GM23338 (cell line): ENCODE data around the gene GLRA2. TPM values are rescaled to one million over a fixed set of nuclear protein-coding genes. Genes with fewer than 3 reads are reported as not detected.

Experiments used
- ATAC-seq: fragments of 200-7000 bp; cut with Tn5 transposase; 3 replicates; pipeline ENCODE4 v1.9.1; 2020
- DNase-seq: peaks from one replicate; pipeline ENCODE4 v3.0.0-alpha.2; 2015; ENCODE audit warnings: low spot score
- H2AFZ ChIP-seq: fragments of 200-600 bp; sonication (generic); 2 replicates; pipeline ENCODE4 v1.8.0; 2016; ENCODE audit warnings: antibody characterized with exemption, mild to moderate bottlenecking, moderate library complexity
- H3F3A ChIP-seq: fragments of 200-600 bp; sonication (generic); replicated peaks from 2 replicates; pipeline ENCODE4 v1.8.0; 2017; ENCODE audit warnings: antibody characterized with exemption, mixed run types, low read depth
- H3K27ac ChIP-seq: fragments of 200-600 bp; sonication (generic); 2 replicates; pipeline ENCODE4 v1.6.1; 2016; ENCODE audit warnings: low read depth
- H3K27me3 ChIP-seq: fragments of 200-600 bp; sonication (generic); 2 replicates; pipeline ENCODE4 v1.8.0; 2016; ENCODE audit warnings: mild to moderate bottlenecking, mixed run types, moderate library complexity; ENCODE audit not compliant: insufficient read depth
- H3K36me3 ChIP-seq: fragments of 200-600 bp; sonication (generic); 2 replicates; pipeline ENCODE4 v1.8.0; 2016; ENCODE audit warnings: mild to moderate bottlenecking; ENCODE audit not compliant: insufficient read depth
- H3K4me1 ChIP-seq: fragments of 200-600 bp; sonication (generic); 2 replicates; pipeline ENCODE4 v1.8.0; 2016; ENCODE audit warnings: mild to moderate bottlenecking, moderate library complexity; ENCODE audit not compliant: insufficient read depth
- H3K4me2 ChIP-seq: fragments of 200-600 bp; sonication (generic); 2 replicates; pipeline ENCODE4 v1.7.1; 2017; ENCODE audit warnings: mixed run types
- H3K4me3 ChIP-seq: fragments of 200-600 bp; sonication (generic); 2 replicates; pipeline ENCODE4 v1.6.1; 2016; ENCODE audit warnings: mixed run types
- H3K79me2 ChIP-seq: fragments of 200-600 bp; sonication (generic); replicated peaks from 2 replicates; pipeline ENCODE4 v1.8.0; 2017; ENCODE audit warnings: mild to moderate bottlenecking; ENCODE audit not compliant: insufficient read depth
- H3K9me2 ChIP-seq: fragments of 200-600 bp; sonication (generic); 2 replicates; pipeline ENCODE4 v1.8.0; 2017; ENCODE audit not compliant: insufficient read depth
- H4K20me1 ChIP-seq: fragments of 200-600 bp; sonication (generic); replicated peaks from 2 replicates; pipeline ENCODE4 v1.8.0; 2017; ENCODE audit warnings: mild to moderate bottlenecking; ENCODE audit not compliant: insufficient read depth
- H3K27ac Mint-ChIP-seq: 2 replicates; pipeline ENCODE4 v1.8.0; 2020; ENCODE audit warnings: inconsistent platforms, mild to moderate bottlenecking, moderate library complexity, mixed read lengths
- H3K27me3 Mint-ChIP-seq: 3 replicates; pipeline ENCODE4 v1.8.0; 2022; ENCODE audit warnings: low read depth, mild to moderate bottlenecking, moderate library complexity, mixed read lengths, inconsistent platforms; ENCODE audit not compliant: insufficient read depth, poor library complexity
- H3K36me3 Mint-ChIP-seq: 3 replicates; pipeline ENCODE4 v1.8.0; 2021; ENCODE audit warnings: low read depth, mild to moderate bottlenecking, inconsistent platforms, moderate library complexity, mixed read lengths
- H3K4me1 Mint-ChIP-seq: 3 replicates; pipeline ENCODE4 v1.8.0; 2020; ENCODE audit warnings: mild to moderate bottlenecking, inconsistent platforms, mixed read lengths
- H3K4me3 Mint-ChIP-seq: 3 replicates; pipeline ENCODE4 v1.8.0; 2021; ENCODE audit warnings: moderate library complexity, mild to moderate bottlenecking, inconsistent platforms, mixed read lengths
- H3K9me3 Mint-ChIP-seq: 3 replicates; pipeline ENCODE4 v1.8.0; 2020; ENCODE audit warnings: moderate library complexity, mild to moderate bottlenecking, inconsistent platforms, mixed read lengths
- CREB1 ChIP-seq: fragments of 250-450 bp; sonication (Bioruptor Pico); IDR thresholded peaks from 2 replicates; pipeline ENCODE4 v1.5.0; 2020; ENCODE audit warnings: low read depth, mild to moderate bottlenecking, moderate library complexity
- CTCF ChIP-seq, 2 experiments: fragments of 200-600 bp in 1 of 2; sonication (generic) in 1 of 2; conservative IDR thresholded peaks; 2 replicates each; pipeline versions ENCODE4 v1.5.1 to v1.6.1; 2016 to 2017; ENCODE audit warnings: antibody characterized with exemption in 2 of 2, low read depth in 2 of 2, mild to moderate bottlenecking in 2 of 2, moderate library complexity in 1 of 2
- EZH2 ChIP-seq: fragments of 200-600 bp; sonication (generic); IDR thresholded peaks from one replicate; pipeline ENCODE4 v1.8.0; 2017; ENCODE audit warnings: antibody characterized with exemption, mild to moderate bottlenecking, low read depth; ENCODE audit not compliant: unreplicated experiment
- EZH2phosphoT487 ChIP-seq: fragments of 200-600 bp; sonication (generic); IDR thresholded peaks from one replicate; pipeline ENCODE4 v1.8.1; 2018; ENCODE audit warnings: antibody characterized with exemption; ENCODE audit not compliant: unreplicated experiment
- STAT1 ChIP-seq: IDR thresholded peaks from one replicate; pipeline ENCODE4 v1.6.1; 2016; ENCODE audit warnings: antibody characterized with exemption; ENCODE audit not compliant: unreplicated experiment
- ZNF114 ChIP-seq: fragments of 250-450 bp; sonication (Bioruptor Pico); IDR thresholded peaks from 2 replicates; pipeline ENCODE4 v1.5.0; 2020; ENCODE audit warnings: mild to moderate bottlenecking, moderate library complexity
- ZNF331 ChIP-seq: fragments of 250-450 bp; sonication (Bioruptor Pico); IDR thresholded peaks from 2 replicates; pipeline ENCODE4 v1.5.0; 2020; ENCODE audit warnings: low read depth, mild to moderate bottlenecking, moderate library complexity
- ZNF462 ChIP-seq: fragments of 250-450 bp; sonication (Bioruptor Pico); IDR thresholded peaks from 2 replicates; pipeline ENCODE4 v1.5.0; 2020; ENCODE audit warnings: mild to moderate bottlenecking, moderate library complexity
- polyA plus RNA-seq: library from polyadenylated mRNA; unstranded; fragments of >200 nt; fragmentation: Nextera tagmentation; extraction: Ambion mirVana; gene quantifications from 2 replicates; pipeline ENCODE4 v1.2.1, GENCODE V29; 2016
- total RNA-seq: library from RNA; depleted of rRNA; stranded (reverse); fragments of >200 nt; shearing (Covaris generic); gene quantifications from 2 replicates; pipeline ENCODE4 v1.2.3, GENCODE V29; 2014

Gene GLRA2
- total and polyA plus RNA-seq, 2 experiments from 2014 or later = not detected

- H3K4me3 ChIP-seq = no peak overlapping the region
- no peak for DNase-seq
- H4K20me1 ChIP-seq = no peaks in the 10 kb centered on the region
- H3K79me2 ChIP-seq = no peaks in the 10 kb centered on the region
- no peak overlapping the region for H2AFZ ChIP-seq
- TF ChIP-seq ZNF462 (CRISPR knock-in tag) (no peak), EZH2phosphoT487 (no peak), ZNF114 (CRISPR knock-in tag) (no peak), ZNF331 (CRISPR knock-in tag) (no peak), CTCF (conservative IDR thresholded peaks at IDR 0.05; ENCODE audit: low read depth in 2 of 2) (no peak), CREB1 (CRISPR knock-in tag) (no peak), STAT1 (no peak), EZH2 (no peak)
- no peaks in the 10 kb centered on the region for H3K36me3 Mint-ChIP-seq
- no peaks in the 10 kb centered on the region for H3K9me3 Mint-ChIP-seq
- no peak overlapping the region for H3K4me3 Mint-ChIP-seq
- H3K4me1 ChIP-seq = no peaks in the 10 kb centered on the region
- no peaks in the 10 kb centered on the region for H3K27me3 ChIP-seq
- no peak for ATAC-seq
- H3K4me1 Mint-ChIP-seq = 0 out of 3 replicates have a peak, but pooled peaks cover 4% of the 10 kb centered on the region
- H3F3A ChIP-seq = no peaks in the 10 kb centered on the region
- H3K27ac Mint-ChIP-seq = no peak overlapping the region
- H3K27ac ChIP-seq = no peak overlapping the region
- no peaks in the 10 kb centered on the region for H3K9me2 ChIP-seq
- H3K36me3 ChIP-seq = no peaks in the 10 kb centered on the region
- peaks cover 1% of the 10 kb centered on the region for H3K27me3 Mint-ChIP-seq
- H3K4me2 ChIP-seq = no peak overlapping the region
Observed at GRCh38 chrX:14618177-14618965, 89.0 kb downstream of the GLRA2 start.
